BJ (cell line): ENCODE measurements around the gene ASCL2. TPM values are rescaled to one million over a fixed set of nuclear protein-coding genes. Genes with fewer than 3 reads are reported as not detected.
A peak's percentile ranks its signal among the peaks of the same experiment; 100 is the strongest.

ENCODE experiments used
- CTCF ChIA-PET: fragments of 350-600 bp; formaldehyde crosslinking; extraction: SDS; loops from one replicate; lab custom pipeline; 2021; ENCODE audit warnings: antibody characterized with exemption, inconsistent platforms; lab: Yijun Ruan, JAX
- POLR2A ChIA-PET: fragments of 300-600 bp; sonication (Branson Sonifier 250); formaldehyde crosslinking; extraction: SDS; loops from one replicate; lab custom pipeline; 2021; ENCODE audit warnings: antibody characterized with exemption; lab: Charles Lee
- DNase-seq: peaks from one replicate; pipeline ENCODE4 v3.0.0-alpha.2; 2011; ENCODE audit warnings: low read depth
- H3K27me3 ChIP-seq: 2 replicates; pipeline ENCODE4 v1.6.0; 2011; ENCODE audit warnings: low read length; ENCODE audit not compliant: control insufficient read depth, insufficient read depth
- H3K36me3 ChIP-seq: 2 replicates; pipeline ENCODE4 v1.5.1; 2011; ENCODE audit warnings: low read length; ENCODE audit not compliant: control insufficient read depth, insufficient read depth
- H3K4me3 ChIP-seq: 2 replicates; pipeline ENCODE4 v1.5.1; 2011; ENCODE audit warnings: low read depth, mild to moderate bottlenecking, control low read depth, low read length
- CTCF ChIP-seq: IDR thresholded peaks from 2 replicates; pipeline ENCODE4 v1.5.1; 2011; ENCODE audit warnings: low read depth, mild to moderate bottlenecking, control low read depth, inconsistent platforms, low read length, moderate library complexity; ENCODE audit not compliant: insufficient read depth
- polyA minus RNA-seq: library from RNA; depleted of rRNA, polyadenylated mRNA; stranded (reverse); fragments of >200 nt; gene quantifications from 2 replicates; pipeline ENCODE4 v1.2.3, GENCODE V29; 2011; rRNA and poly(A)+ RNA removed
- polyA plus RNA-seq: library from polyadenylated mRNA; depleted of rRNA; stranded (reverse); fragments of >200 nt; gene quantifications from 2 replicates; pipeline ENCODE4 v1.2.3, GENCODE V29; 2011; rRNA removed

Gene ASCL2
- polyA plus RNA-seq = not detected in 2 replicates
- not detected in 2 replicates for polyA minus RNA-seq

GRCh38 chr11:2270322-2271076 is at the start of gene ASCL2:
ASCL2 (minus strand) TSS chr11:2270588; CDS start chr11:2270332, 256 bp downstream.
- ChIA-PET CTCF (interaction anchor here (1.3 kb wide), 1 partner anchor 8 kb away, joined by 4 read pairs; no protein-coding TSS in a partner anchor), POLR2A (no interaction called here)
- peaks cover 23% of the 10 kb centered on the region for H3K27me3 ChIP-seq
- no peak for DNase-seq
- peak within 1 kb of the TSS; percentile 23 for H3K4me3 ChIP-seq
- TF ChIP-seq CTCF = no peak
- H3K36me3 ChIP-seq = no peaks in the 10 kb centered on the region

DNA sequence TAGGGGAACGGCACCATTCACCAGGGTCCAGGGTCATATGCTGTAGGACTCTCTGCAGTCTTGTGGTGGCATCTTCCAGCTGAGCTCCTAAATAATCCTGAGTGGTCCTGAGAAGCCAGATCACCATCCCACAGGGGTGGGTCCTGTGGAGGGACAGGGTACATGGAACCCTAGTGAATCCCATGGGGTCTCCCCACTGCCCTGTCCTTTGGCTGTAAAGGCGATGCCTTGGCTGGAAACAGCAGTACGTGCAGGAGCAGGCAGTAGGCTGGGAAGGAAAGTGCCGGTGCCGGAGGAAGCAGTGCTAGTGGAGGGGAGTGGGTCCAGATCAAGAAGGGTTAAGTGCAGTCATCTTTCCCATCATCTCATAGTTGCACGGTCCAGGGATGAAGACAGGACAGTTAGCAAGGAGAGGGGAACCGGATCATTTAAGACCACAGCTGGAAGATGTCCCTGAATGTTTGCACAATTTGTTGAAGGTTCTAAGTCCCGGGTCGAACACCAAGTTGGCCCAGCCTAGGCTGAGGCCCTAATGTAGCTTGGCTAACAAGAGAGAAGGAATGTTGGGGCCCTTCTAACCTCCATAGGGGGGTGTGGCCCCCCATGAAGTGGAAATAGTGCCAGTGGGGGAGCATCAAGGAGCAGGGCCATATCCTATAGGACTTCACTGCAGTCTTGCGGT is 49.5 kb upstream of the ASCL2 start:
- POLR2A ChIA-PET = no interaction called here
- Histone ChIP-seq H3K27me3 (no peaks in the 10 kb centered on the region), H3K36me3 (no peaks in the 10 kb centered on the region), H3K4me3 (no peak overlapping the region)
- CTCF ChIA-PET = no interaction called here
- DNase-seq = no peak
- no peak for TF ChIP-seq CTCF

DNA sequence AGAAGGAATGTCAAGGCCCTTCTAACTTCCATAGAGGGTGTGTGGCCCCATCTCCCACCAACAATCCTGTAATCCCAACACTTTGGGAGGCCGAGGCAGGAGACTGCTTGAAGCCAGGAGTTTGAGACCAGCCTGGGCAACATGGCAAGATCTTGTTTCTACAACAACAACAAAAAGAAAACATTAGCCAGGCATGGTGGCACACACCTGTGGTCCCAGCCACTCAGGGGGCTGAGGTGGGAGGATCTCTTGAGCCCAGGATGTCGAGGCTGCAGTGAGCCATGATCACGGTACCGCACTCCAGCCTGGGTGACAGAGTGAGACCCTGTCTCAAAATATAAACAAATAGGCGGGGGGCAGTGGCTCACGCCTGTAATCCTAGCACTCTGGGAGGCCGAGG is 48.3 kb upstream of the ASCL2 start:
- H3K4me3 ChIP-seq = no peak overlapping the region
- POLR2A ChIA-PET = no interaction called here
- TF ChIP-seq CTCF = no peak
- CTCF ChIA-PET = interaction anchor here (1.0 kb wide), 1 partner anchor 13 kb away, joined by 6 read pairs; no protein-coding TSS in a partner anchor
- DNase-seq = no peak
- H3K36me3 ChIP-seq = no peaks in the 10 kb centered on the region
- no peaks in the 10 kb centered on the region for H3K27me3 ChIP-seq

GRCh38 chr11:2318123-2318522 is 47.7 kb upstream of the ASCL2 start:
- ChIA-PET CTCF (interaction anchor here (1.0 kb wide), 1 partner anchor 12 kb away, joined by 6 read pairs; no protein-coding TSS in a partner anchor), POLR2A (no interaction called here)
- Histone ChIP-seq H3K27me3 (no peaks in the 10 kb centered on the region), H3K4me3 (no peak overlapping the region), H3K36me3 (no peaks in the 10 kb centered on the region)
- DNase-seq = no peak
- TF ChIP-seq CTCF = no peak
